HFFc6 (cell line): Measurements from ENCODE around the gene TM4SF5. TPM values are rescaled to one million over a fixed set of nuclear protein-coding genes. Genes with fewer than 3 reads are reported as not detected.

ENCODE experiments used
- DNase-seq: peaks from one replicate; pipeline ENCODE4 v3.0.0-alpha.2; 2018
- H3K27ac Mint-ChIP-seq: 2 replicates; pipeline ENCODE4 v1.8.0; 2020; ENCODE audit warnings: mild to moderate bottlenecking, mixed read lengths
- H3K27me3 Mint-ChIP-seq: 2 replicates; pipeline ENCODE4 v1.8.0; 2021; ENCODE audit warnings: mild to moderate bottlenecking, moderate library complexity, mixed read lengths; ENCODE audit not compliant: insufficient read depth
- H3K36me3 Mint-ChIP-seq: 2 replicates; pipeline ENCODE4 v1.8.0; 2021; ENCODE audit warnings: low read depth, mixed read lengths
- H3K4me1 Mint-ChIP-seq: 2 replicates; pipeline ENCODE4 v1.8.0; 2020; ENCODE audit warnings: low read depth, mixed read lengths
- H3K4me3 Mint-ChIP-seq: 2 replicates; pipeline ENCODE4 v1.8.0; 2020; ENCODE audit warnings: mild to moderate bottlenecking, moderate library complexity, mixed read lengths
- H3K9me3 Mint-ChIP-seq: 2 replicates; pipeline ENCODE4 v1.8.0; 2020; ENCODE audit warnings: mild to moderate bottlenecking, mixed read lengths
- CTCF ChIP-seq: fragments of 200-600 bp; sonication (generic); IDR thresholded peaks from 2 replicates; pipeline ENCODE4 v1.5.0; 2021; ENCODE audit warnings: antibody characterized with exemption, mild to moderate bottlenecking
- total RNA-seq, 6 experiments: library from RNA; stranded (reverse); fragmentation: NEBNext Ultra II Directional; extraction: Animal tissue kit (Norgen Biotek cat#: 25700); gene quantifications; 2 replicates in 1 of 6; 3 replicates in 5 of 6; pipeline ENCODE4 v1.2.3, GENCODE V29; 2021

Gene TM4SF5
- total RNA-seq, 6 experiments from 2014 or later, result not detected

- Mint-ChIP-seq H3K27me3 (peaks cover 7% of the 10 kb centered on the region), H3K27ac (no peak overlapping the region), H3K9me3 (no peaks in the 10 kb centered on the region), H3K4me3 (peak overlapping the region; percentile 26; the same call in 1 of the 2 replicates), H3K36me3 (no peaks in the 10 kb centered on the region), H3K4me1 (peaks cover 16% of the 10 kb centered on the region)
- no peak for DNase-seq
- TF ChIP-seq CTCF, result peak; percentile 46; the same call in 1 of the 2 replicates
These were observed 38.6 kb upstream of the TM4SF5 start for GRCh38 chr17:4733073-4733531.

- peaks cover 24% of the 10 kb centered on the region for H3K4me1 Mint-ChIP-seq
These were observed 36.7 kb upstream of the TM4SF5 start for GRCh38 chr17:4734857-4735475.

GRCh38 chr17:4735876-4736651 lies 35.6 kb upstream of the TM4SF5 start:
- Mint-ChIP-seq H3K27ac (no peak overlapping the region), H3K36me3 (no peaks in the 10 kb centered on the region)

More at GRCh38 chr17:4734857-4735475, 36.7 kb upstream of the TM4SF5 start:
- no peak overlapping the region for H3K27ac Mint-ChIP-seq
- no peak overlapping the region for H3K4me3 Mint-ChIP-seq
- no peaks in the 10 kb centered on the region for H3K36me3 Mint-ChIP-seq
- no peak for DNase-seq
- TF ChIP-seq CTCF, result no peak
- H3K9me3 Mint-ChIP-seq, result no peaks in the 10 kb centered on the region
- peaks cover 12% of the 10 kb centered on the region for H3K27me3 Mint-ChIP-seq

GRCh38 chr17:4738136-4739121 lies 33.3 kb upstream of the TM4SF5 start:
- Mint-ChIP-seq H3K36me3 (no peaks in the 10 kb centered on the region), H3K4me1 (peaks cover 15% of the 10 kb centered on the region), H3K27ac (no peak overlapping the region), H3K27me3 (peaks cover 40% of the 10 kb centered on the region), H3K4me3 (peak overlapping the region; percentile 72), H3K9me3 (no peaks in the 10 kb centered on the region)
- DNase-seq, result no peak
- TF ChIP-seq CTCF, result no peak

More at GRCh38 chr17:4735876-4736651, 35.6 kb upstream of the TM4SF5 start:
- no peak for TF ChIP-seq CTCF
- H3K9me3 Mint-ChIP-seq, result no peaks in the 10 kb centered on the region
- no peak for DNase-seq
- H3K27me3 Mint-ChIP-seq, result peaks cover 21% of the 10 kb centered on the region
- H3K4me3 Mint-ChIP-seq, result no peak overlapping the region
- H3K4me1 Mint-ChIP-seq, result peaks cover 16% of the 10 kb centered on the region
